HL-60 (cell line): ENCODE data around the gene VSTM2B.

Experiments used
- DNase-seq, 2 experiments: peaks; one replicate each; pipeline ENCODE4 v3.0.0-alpha.2; 2010 to 2020; ENCODE audit warnings: low read depth in 1 of 2, low spot score in 1 of 2
- H3K27ac ChIP-seq: fragments of 250-450 bp; sonication (Bioruptor Pico); replicated peaks from 2 replicates; pipeline ENCODE4 v1.5.1; 2020; ENCODE audit warnings: mild to moderate bottlenecking, moderate library complexity
- H3K27me3 ChIP-seq: fragments of 250-450 bp; sonication (Bioruptor Pico); 2 replicates; pipeline ENCODE4 v1.5.1; 2021; ENCODE audit warnings: mild to moderate bottlenecking, moderate library complexity; ENCODE audit not compliant: insufficient read depth, poor library complexity, severe bottlenecking
- H3K4me3 ChIP-seq: replicated peaks from 2 replicates; pipeline ENCODE4 v1.5.1; 2011; ENCODE audit warnings: mild to moderate bottlenecking, control low read depth, low read length; ENCODE audit not compliant: insufficient read depth
- GABPA ChIP-seq: IDR thresholded peaks from 2 replicates; pipeline ENCODE4 v1.6.1; 2012; ENCODE audit warnings: low read depth
- POLR2AphosphoS5 ChIP-seq: IDR thresholded peaks from 2 replicates; pipeline ENCODE4 v1.6.1; 2012; ENCODE audit warnings: low read depth
- SPI1 ChIP-seq: IDR thresholded peaks from 2 replicates; pipeline ENCODE4 v1.6.1; 2012; ENCODE audit warnings: low read depth, mild to moderate bottlenecking, borderline replicate concordance
- TF ChIP-seq, protein P1 (sequence below): IDR thresholded peaks from one replicate; pipeline ENCODE4 v1.5.1; 2011; ENCODE audit warnings: low read length, control low read depth, inconsistent platforms; ENCODE audit not compliant: insufficient read depth
- TF ChIP-seq, protein P2 (sequence below): IDR thresholded peaks from 2 replicates; pipeline ENCODE4 v1.6.1; 2012; ENCODE audit warnings: low read depth; ENCODE audit not compliant: insufficient replicate concordance

VSTM2B gene

DNA sequence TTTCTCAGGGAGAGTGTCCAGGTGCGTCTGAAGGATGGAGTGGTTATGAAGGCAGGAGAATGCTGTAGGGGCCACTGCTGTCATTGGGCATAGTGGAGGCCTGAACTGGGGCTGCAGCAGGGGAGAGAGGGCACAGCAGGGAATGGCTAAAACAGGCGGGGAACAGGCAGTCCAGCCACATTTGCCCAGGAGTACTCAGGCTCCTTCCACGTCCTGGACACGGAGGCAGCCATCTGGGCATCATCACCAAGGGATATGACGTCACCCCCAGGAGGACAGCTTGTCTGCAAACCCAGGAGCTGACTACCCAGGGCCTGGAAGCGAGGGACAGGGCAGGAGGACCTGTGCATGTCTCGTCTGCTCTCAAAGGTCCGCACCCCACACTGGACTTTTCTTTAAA, 22.2 kb downstream of the VSTM2B start:
- DNase-seq, result no peak
- Histone ChIP-seq H3K4me3 (no peak overlapping the region), H3K27me3 (no peaks in the 10 kb centered on the region), H3K27ac (no peak overlapping the region)
- TF ChIP-seq SPI1 (no peak), GABPA (no peak), POLR2AphosphoS5 (no peak)
- TF ChIP-seq, protein P1, sequence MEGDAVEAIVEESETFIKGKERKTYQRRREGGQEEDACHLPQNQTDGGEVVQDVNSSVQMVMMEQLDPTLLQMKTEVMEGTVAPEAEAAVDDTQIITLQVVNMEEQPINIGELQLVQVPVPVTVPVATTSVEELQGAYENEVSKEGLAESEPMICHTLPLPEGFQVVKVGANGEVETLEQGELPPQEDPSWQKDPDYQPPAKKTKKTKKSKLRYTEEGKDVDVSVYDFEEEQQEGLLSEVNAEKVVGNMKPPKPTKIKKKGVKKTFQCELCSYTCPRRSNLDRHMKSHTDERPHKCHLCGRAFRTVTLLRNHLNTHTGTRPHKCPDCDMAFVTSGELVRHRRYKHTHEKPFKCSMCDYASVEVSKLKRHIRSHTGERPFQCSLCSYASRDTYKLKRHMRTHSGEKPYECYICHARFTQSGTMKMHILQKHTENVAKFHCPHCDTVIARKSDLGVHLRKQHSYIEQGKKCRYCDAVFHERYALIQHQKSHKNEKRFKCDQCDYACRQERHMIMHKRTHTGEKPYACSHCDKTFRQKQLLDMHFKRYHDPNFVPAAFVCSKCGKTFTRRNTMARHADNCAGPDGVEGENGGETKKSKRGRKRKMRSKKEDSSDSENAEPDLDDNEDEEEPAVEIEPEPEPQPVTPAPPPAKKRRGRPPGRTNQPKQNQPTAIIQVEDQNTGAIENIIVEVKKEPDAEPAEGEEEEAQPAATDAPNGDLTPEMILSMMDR, result no peak
- TF ChIP-seq, protein P2, sequence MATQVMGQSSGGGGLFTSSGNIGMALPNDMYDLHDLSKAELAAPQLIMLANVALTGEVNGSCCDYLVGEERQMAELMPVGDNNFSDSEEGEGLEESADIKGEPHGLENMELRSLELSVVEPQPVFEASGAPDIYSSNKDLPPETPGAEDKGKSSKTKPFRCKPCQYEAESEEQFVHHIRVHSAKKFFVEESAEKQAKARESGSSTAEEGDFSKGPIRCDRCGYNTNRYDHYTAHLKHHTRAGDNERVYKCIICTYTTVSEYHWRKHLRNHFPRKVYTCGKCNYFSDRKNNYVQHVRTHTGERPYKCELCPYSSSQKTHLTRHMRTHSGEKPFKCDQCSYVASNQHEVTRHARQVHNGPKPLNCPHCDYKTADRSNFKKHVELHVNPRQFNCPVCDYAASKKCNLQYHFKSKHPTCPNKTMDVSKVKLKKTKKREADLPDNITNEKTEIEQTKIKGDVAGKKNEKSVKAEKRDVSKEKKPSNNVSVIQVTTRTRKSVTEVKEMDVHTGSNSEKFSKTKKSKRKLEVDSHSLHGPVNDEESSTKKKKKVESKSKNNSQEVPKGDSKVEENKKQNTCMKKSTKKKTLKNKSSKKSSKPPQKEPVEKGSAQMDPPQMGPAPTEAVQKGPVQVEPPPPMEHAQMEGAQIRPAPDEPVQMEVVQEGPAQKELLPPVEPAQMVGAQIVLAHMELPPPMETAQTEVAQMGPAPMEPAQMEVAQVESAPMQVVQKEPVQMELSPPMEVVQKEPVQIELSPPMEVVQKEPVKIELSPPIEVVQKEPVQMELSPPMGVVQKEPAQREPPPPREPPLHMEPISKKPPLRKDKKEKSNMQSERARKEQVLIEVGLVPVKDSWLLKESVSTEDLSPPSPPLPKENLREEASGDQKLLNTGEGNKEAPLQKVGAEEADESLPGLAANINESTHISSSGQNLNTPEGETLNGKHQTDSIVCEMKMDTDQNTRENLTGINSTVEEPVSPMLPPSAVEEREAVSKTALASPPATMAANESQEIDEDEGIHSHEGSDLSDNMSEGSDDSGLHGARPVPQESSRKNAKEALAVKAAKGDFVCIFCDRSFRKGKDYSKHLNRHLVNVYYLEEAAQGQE, result no peak

DNA sequence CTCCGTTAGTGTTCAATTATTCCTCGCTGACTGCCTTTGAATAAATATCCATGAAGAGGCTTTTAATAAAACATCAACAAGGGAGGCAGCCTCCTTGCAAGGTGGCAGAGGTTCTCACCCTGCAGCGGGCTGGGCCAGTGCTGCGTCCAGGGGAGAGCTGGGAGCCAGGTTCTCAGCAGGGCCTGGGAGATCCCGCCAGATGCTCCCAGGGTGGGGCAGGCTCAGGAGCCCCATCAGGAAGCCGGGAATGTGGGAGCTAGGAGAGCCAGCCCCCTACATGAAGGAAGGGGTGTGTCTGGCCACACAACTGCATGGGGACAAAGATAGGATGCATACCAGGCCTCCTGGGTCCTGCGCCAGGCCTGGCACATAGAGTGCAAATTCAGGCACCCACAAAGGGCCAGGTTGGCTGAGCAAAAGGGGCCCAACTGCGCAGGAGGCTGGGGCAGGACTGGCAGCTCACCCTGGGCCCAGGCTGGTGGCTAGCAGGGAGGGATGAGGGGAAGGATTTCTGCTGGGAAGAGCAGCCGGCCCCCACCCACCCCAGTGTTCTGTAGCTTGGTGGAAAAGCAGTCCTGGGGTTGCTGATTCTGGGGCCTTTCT, 22.8 kb downstream of the VSTM2B start:
- Histone ChIP-seq H3K4me3 (no peak overlapping the region), H3K27me3 (no peaks in the 10 kb centered on the region), H3K27ac (no peak overlapping the region)
- no peak for DNase-seq
- TF ChIP-seq POLR2AphosphoS5 (no peak), GABPA (no peak), SPI1 (no peak)
- TF ChIP-seq, protein P2, result no peak
- TF ChIP-seq, protein P1, result no peak

DNA sequence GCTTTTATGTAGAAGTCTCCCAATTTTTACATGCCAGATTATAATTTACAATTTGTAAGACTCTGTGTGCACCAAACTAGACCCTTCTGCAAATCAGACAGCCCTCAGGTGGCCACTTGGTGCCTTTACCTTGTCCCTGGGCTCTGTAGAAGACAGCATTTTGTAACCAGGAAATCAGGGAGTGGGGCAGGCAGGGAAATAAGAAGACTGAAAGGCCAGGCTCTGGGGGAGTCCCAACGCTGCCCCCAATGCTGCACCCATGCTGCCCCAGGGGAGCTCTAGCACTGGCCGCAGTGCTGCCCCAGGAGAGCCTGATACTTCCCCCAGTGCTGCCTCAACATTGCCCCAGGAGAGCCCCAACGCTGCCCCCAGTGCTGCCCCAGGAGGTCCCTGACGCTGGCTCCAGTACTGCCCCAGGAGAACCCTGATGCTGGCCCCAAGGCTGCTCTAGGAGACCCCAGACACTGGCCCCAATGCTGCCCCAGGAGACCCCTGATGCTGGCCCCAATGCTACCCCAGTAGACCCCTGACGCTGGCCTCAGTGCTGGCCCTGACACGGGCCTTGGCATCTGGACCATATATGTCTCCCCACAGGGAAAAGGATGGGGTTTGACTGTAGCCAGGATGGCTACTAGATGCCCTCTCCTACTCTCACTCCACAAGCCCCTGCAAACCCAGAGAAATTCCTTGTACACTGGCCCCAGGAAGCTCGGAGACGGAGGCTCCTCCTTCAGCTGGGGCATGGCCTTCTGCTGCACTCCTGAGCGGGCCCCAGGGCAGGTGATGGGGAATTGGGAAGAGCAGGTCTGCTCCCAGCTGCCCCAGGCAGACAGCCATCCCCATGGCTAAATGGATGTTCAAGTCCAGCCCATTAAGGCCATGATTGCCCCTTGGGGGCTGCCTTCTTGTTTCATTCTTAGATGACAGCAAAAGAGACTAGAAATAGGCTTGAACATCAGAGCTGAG, 23.6 kb downstream of the VSTM2B start:
- Histone ChIP-seq H3K27ac (no peak overlapping the region), H3K4me3 (no peak overlapping the region), H3K27me3 (no peaks in the 10 kb centered on the region)
- no peak for DNase-seq
- TF ChIP-seq GABPA, result no peak
- TF ChIP-seq, protein P1, result no peak
- TF ChIP-seq, protein P2, result no peak
- TF ChIP-seq SPI1, result no peak
- no peak for TF ChIP-seq POLR2AphosphoS5
